Thyroid gland (tissue), 4 donors: ENCODE results near the gene PTPN18. TPM values are rescaled to one million over a fixed set of nuclear protein-coding genes. Genes with fewer than 3 reads are reported as not detected.

ENCODE experiments used
- DNase-seq, 2 donors: peaks; one replicate each; pipeline ENCODE4 v3.0.0-alpha.2; 2019
- H3K27ac ChIP-seq, 3 donors: fragments of 200-600 bp; sonication (generic); 1 replicate in 2 of 3; 2 replicates in 1 of 3; pipeline ENCODE4 v1.5.1; 2016 to 2019; ENCODE audit warnings: mild to moderate bottlenecking in 1 of 3, moderate library complexity in 1 of 3
- H3K27me3 ChIP-seq: fragments of 200-600 bp; sonication (generic); one replicate; pipeline ENCODE4 v1.5.1; 2019
- H3K36me3 ChIP-seq, 2 donors: fragments of 200-600 bp; sonication (generic); one replicate each; pipeline ENCODE4 v1.5.1; 2016 to 2019
- H3K4me1 ChIP-seq, 2 donors: fragments of 200-600 bp; sonication (generic); one replicate each; pipeline ENCODE4 v1.5.1; 2017 to 2019
- H3K4me3 ChIP-seq, 3 donors: fragments of 200-600 bp; sonication (generic); replicated peaks in 1 of 3; 1 replicate in 2 of 3; 2 replicates in 1 of 3; pipeline ENCODE4 v1.5.1; 2016; ENCODE audit warnings: mild to moderate bottlenecking in 1 of 3
- H3K9me3 ChIP-seq: fragments of 200-600 bp; sonication (generic); one replicate; pipeline ENCODE4 v1.5.1; 2017
- POLR2A ChIP-seq, 2 donors: fragments of 450-650 bp; IDR thresholded peaks; one replicate each; pipeline ENCODE4 v1.6.1; 2017; ENCODE audit warnings: antibody characterized with exemption in 2 of 2, mild to moderate bottlenecking in 2 of 2, moderate library complexity in 1 of 2
- WGBS, 2 donors: methylation state at CpG; one replicate each; pipeline ENCODE4 v1.1.5; 2017; 5-methylcytosine and 5-hydroxymethylcytosine counted together
- intact Hi-C: fragments of 100-400 bp; cut with DNase I; formaldehyde crosslinking; loops from one replicate; pipeline ENCODE4 v1.15.1; 2023
- total RNA-seq, 4 donors: library from RNA; depleted of rRNA; stranded (reverse); fragments of >200 nt; gene quantifications; one replicate each; pipeline ENCODE4 v1.2.3, GENCODE V29; 2016
- TF ChIP-seq, protein P1 (sequence below), 6 experiments: fragments of 200-600 bp in 3 of 6; fragments of 450-650 bp in 3 of 6; sonication (generic) in 3 of 6; IDR thresholded peaks; one replicate each; pipeline ENCODE4 v1.5.1; 2016 to 2019; ENCODE audit warnings: antibody characterized with exemption in 6 of 6, mild to moderate bottlenecking in 2 of 6, inconsistent platforms in 1 of 6, moderate library complexity in 1 of 6

The PTPN18 gene
- total RNA-seq, 4 donors from 2014 or later, result 45.5 to 69.8 (median 57.4) TPM

- H3K4me3 ChIP-seq, result no peak overlapping the region
- H3K27me3 ChIP-seq, result no peaks in the 10 kb centered on the region
- no peak for DNase-seq
- WGBS, 2 donors, result 86% methylated on average over 2 of the region's 3 CpGs; no CpG with 5 or more reads in 1 of the 2 donors
- no peak overlapping the region for H3K27ac ChIP-seq
- no peak for TF ChIP-seq POLR2A (IDR thresholded peaks at IDR 0.05)
- H3K36me3 ChIP-seq, result no peaks in the 10 kb centered on the region
- no peaks in the 10 kb centered on the region for H3K9me3 ChIP-seq
- intact Hi-C loops, result no loop called here
- H3K4me1 ChIP-seq, result no peaks in the 10 kb centered on the region
These were observed 41.5 kb upstream of the PTPN18 start for GRCh38 chr2:130314377-130314776.

- 10 to 17% methylated on average over 1 of the region's 1 CpG for WGBS, 2 donors
- no peak for DNase-seq
- Histone ChIP-seq H3K9me3 (no peaks in the 10 kb centered on the region), H3K4me1 (no peaks in the 10 kb centered on the region), H3K27ac (no peak overlapping the region), H3K27me3 (no peaks in the 10 kb centered on the region), H3K4me3 (no peak overlapping the region), H3K36me3 (no peaks in the 10 kb centered on the region)
- no peak for TF ChIP-seq POLR2A (IDR thresholded peaks at IDR 0.05)
- TF ChIP-seq, protein P1, sequence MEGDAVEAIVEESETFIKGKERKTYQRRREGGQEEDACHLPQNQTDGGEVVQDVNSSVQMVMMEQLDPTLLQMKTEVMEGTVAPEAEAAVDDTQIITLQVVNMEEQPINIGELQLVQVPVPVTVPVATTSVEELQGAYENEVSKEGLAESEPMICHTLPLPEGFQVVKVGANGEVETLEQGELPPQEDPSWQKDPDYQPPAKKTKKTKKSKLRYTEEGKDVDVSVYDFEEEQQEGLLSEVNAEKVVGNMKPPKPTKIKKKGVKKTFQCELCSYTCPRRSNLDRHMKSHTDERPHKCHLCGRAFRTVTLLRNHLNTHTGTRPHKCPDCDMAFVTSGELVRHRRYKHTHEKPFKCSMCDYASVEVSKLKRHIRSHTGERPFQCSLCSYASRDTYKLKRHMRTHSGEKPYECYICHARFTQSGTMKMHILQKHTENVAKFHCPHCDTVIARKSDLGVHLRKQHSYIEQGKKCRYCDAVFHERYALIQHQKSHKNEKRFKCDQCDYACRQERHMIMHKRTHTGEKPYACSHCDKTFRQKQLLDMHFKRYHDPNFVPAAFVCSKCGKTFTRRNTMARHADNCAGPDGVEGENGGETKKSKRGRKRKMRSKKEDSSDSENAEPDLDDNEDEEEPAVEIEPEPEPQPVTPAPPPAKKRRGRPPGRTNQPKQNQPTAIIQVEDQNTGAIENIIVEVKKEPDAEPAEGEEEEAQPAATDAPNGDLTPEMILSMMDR (IDR thresholded peaks at IDR 0.05), result no peak
- intact Hi-C loops, result no loop called here
These were observed 39.3 kb upstream of the PTPN18 start for GRCh38 chr2:130316596-130316995.

- DNase-seq, result no peak
- H3K4me1 ChIP-seq, result no peaks in the 10 kb centered on the region
- H3K27ac ChIP-seq, result no peak overlapping the region
- H3K9me3 ChIP-seq, result no peaks in the 10 kb centered on the region
- intact Hi-C loops, result no loop called here
- H3K27me3 ChIP-seq, result no peaks in the 10 kb centered on the region
- no peaks in the 10 kb centered on the region for H3K36me3 ChIP-seq
- 78 to 81% methylated on average over 4 to 7 of the region's 7 CpGs for WGBS, 2 donors
- no peak overlapping the region for H3K4me3 ChIP-seq
- TF ChIP-seq, protein P1 (IDR thresholded peaks at IDR 0.05), result no peak
- no peak for TF ChIP-seq POLR2A (IDR thresholded peaks at IDR 0.05)
These were observed 37.0 kb upstream of the PTPN18 start for GRCh38 chr2:130318906-130319305.

- intact Hi-C loops, result no loop called here
- Histone ChIP-seq H3K4me1 (no peaks in the 10 kb centered on the region), H3K27ac (no peak overlapping the region), H3K4me3 (no peak overlapping the region), H3K36me3 (no peaks in the 10 kb centered on the region), H3K9me3 (no peaks in the 10 kb centered on the region), H3K27me3 (no peaks in the 10 kb centered on the region)
- TF ChIP-seq POLR2A (IDR thresholded peaks at IDR 0.05), result no peak
- TF ChIP-seq, protein P1 (IDR thresholded peaks at IDR 0.05), result no peak
- 88 to 90% methylated on average over 3 of the region's 3 CpGs for WGBS, 2 donors
- no peak for DNase-seq
These were observed 36.3 kb upstream of the PTPN18 start for GRCh38 chr2:130319536-130319935.

GRCh38 chr2:130327703-130328527, 27.9 kb upstream of the PTPN18 start:
- Histone ChIP-seq H3K9me3 (no peaks in the 10 kb centered on the region), H3K27me3 (no peaks in the 10 kb centered on the region), H3K4me3 (no peak overlapping the region), H3K36me3 (no peaks in the 10 kb centered on the region), H3K4me1 (no peaks in the 10 kb centered on the region), H3K27ac (no peak overlapping the region)
- no peak for DNase-seq
- intact Hi-C loops, result no loop called here
- WGBS, 2 donors, result 62 to 84% methylated on average over 30 to 43 of the region's 43 CpGs
- no peak for TF ChIP-seq POLR2A (IDR thresholded peaks at IDR 0.05)
- TF ChIP-seq, protein P1 (IDR thresholded peaks at IDR 0.05), result no peak
